ENCODE measurements around the gene ZNF189.

DNA sequence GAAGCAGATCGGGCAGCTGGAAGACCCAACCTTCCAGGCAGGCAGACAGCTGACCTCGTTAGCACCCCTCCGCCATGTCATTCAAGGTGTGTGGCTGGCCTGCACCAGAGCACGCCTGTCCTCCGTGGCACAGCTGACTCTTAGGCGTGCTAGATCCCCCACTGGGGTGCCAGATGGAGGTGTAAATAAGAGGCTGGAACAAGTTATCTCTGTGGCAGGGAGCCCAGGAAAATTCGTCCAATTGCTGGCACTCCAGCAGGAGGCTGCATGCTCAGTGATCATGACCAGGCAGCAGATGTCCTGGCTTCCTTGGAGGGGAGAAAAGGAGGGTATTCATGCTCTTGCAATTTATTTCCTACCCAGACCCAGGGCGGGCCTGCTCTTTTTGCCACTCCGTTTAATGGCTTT, 44.7 kb downstream of the ZNF189 start:
- TF ChIP-seq CTCF (IDR thresholded peaks at IDR 0.05; ENCODE audit: low read depth, low read length, poor library complexity, severe bottlenecking): no peak
- TF ChIP-seq EZH2phosphoT487 (IDR thresholded peaks at IDR 0.05; ENCODE audit: borderline replicate concordance, low read length): no peak

Measured in DOHH2 (cell line).